ENCODE results near the gene EVC. TPM values are rescaled to one million over a fixed set of nuclear protein-coding genes. Genes with fewer than 3 reads are reported as not detected.
A peak's percentile ranks its signal among the peaks of the same experiment; 100 is the strongest.

EVC gene
- total and polyA plus RNA-seq, 2 donors from 2014 or later: 7.8 to 159 TPM

GRCh38 chr4:5814421-5814820 is 103.4 kb downstream of the EVC start:
- H3K9ac ChIP-seq (ENCODE audit: low read length in 3 of 3): no peak overlapping the region
- H3K4me3 ChIP-seq (ENCODE audit: low read length in 3 of 3): no peak overlapping the region
- no peaks in the 10 kb centered on the region for H3K9me3 ChIP-seq (ENCODE audit: control insufficient read depth in 2 of 3, insufficient read depth in 1 of 3, low read length in 3 of 3)
- no peak for TF ChIP-seq CTCF (IDR thresholded peaks at IDR 0.05; ENCODE audit: borderline replicate concordance, extremely low read depth, insufficient read depth)
- no peak overlapping the region for H3K27ac ChIP-seq (ENCODE audit: low read depth in 2 of 2, low read length in 2 of 2)
- intact Hi-C loops (cut with DNase I): no loop called here
- FAIRE-seq (no peak), DNase-seq (no peak)
- H3K27me3 ChIP-seq (ENCODE audit: control insufficient read depth, insufficient read depth, low read length): no peaks in the 10 kb centered on the region
- peaks cover 0 to 5% (median 0%) of the 10 kb centered on the region in 3 donors for H3K4me1 ChIP-seq (ENCODE audit: control insufficient read depth in 2 of 3, insufficient read depth in 2 of 3, low read depth in 1 of 3, low read length in 3 of 3)
- peaks cover 5 to 57% (median 31%) of the 10 kb centered on the region in 3 donors for H3K36me3 ChIP-seq (ENCODE audit: control insufficient read depth in 2 of 3, insufficient read depth in 3 of 3, low read length in 3 of 3)

GRCh38 chr4:5815641-5816040 is 104.6 kb downstream of the EVC start:
- FAIRE-seq (no peak), DNase-seq (peak in 2 of 5 donors; percentile 17 to 44)
- H3K36me3 ChIP-seq (ENCODE audit: control insufficient read depth in 2 of 3, insufficient read depth in 3 of 3, low read length in 3 of 3): peaks cover 6 to 56% (median 31%) of the 10 kb centered on the region in 3 donors
- no peaks in the 10 kb centered on the region for H3K9me3 ChIP-seq (ENCODE audit: control insufficient read depth in 2 of 3, insufficient read depth in 1 of 3, low read length in 3 of 3)
- H3K27me3 ChIP-seq (ENCODE audit: control insufficient read depth, insufficient read depth, low read length): no peaks in the 10 kb centered on the region
- H3K4me1 ChIP-seq (ENCODE audit: control insufficient read depth in 2 of 3, insufficient read depth in 2 of 3, low read depth in 1 of 3, low read length in 3 of 3): peaks cover 0 to 5% (median 0%) of the 10 kb centered on the region in 3 donors
- no peak overlapping the region for H3K9ac ChIP-seq (ENCODE audit: low read length in 3 of 3)
- no peak for TF ChIP-seq CTCF (IDR thresholded peaks at IDR 0.05; ENCODE audit: borderline replicate concordance, extremely low read depth, insufficient read depth)
- H3K27ac ChIP-seq (ENCODE audit: low read depth in 2 of 2, low read length in 2 of 2): no peak overlapping the region
- intact Hi-C loops (cut with DNase I): no loop called here
- H3K4me3 ChIP-seq (ENCODE audit: low read length in 3 of 3): no peak overlapping the region

DNA sequence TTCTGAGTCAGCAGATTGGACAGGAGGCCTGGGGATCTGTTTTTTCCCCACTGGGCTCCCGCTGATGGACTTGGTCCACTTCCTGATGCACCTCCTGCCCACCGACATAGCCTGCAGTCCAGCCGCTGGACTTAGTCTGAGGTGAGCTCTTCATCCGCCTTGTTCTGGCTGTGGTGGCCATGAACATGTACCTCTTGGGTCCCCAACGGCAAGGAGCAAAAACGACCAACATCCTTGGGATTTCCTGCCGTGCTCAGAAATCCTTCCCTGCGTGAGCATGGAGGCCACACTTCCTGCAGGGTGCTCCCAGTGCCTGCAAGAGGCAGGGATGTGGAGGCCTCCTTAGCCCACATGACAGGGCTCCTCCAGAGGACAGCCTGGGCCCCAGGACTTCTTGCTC is 105.1 kb downstream of the EVC start:
- intact Hi-C loops (cut with DNase I): no loop called here
- DNase-seq (no peak), FAIRE-seq (no peak)

More for the DNA sequence above, 105.1 kb downstream of the EVC start:
- no peak for TF ChIP-seq CTCF (IDR thresholded peaks at IDR 0.05; ENCODE audit: borderline replicate concordance, extremely low read depth, insufficient read depth)
- H3K27ac ChIP-seq (ENCODE audit: low read depth in 2 of 2, low read length in 2 of 2): no peak overlapping the region
- no peak overlapping the region for H3K4me3 ChIP-seq (ENCODE audit: low read length in 3 of 3)
- H3K27me3 ChIP-seq (ENCODE audit: control insufficient read depth, insufficient read depth, low read length): no peaks in the 10 kb centered on the region
- H3K9me3 ChIP-seq (ENCODE audit: control insufficient read depth in 2 of 3, insufficient read depth in 1 of 3, low read length in 3 of 3): no peaks in the 10 kb centered on the region
- H3K36me3 ChIP-seq (ENCODE audit: control insufficient read depth in 2 of 3, insufficient read depth in 3 of 3, low read length in 3 of 3): peaks cover 6 to 56% (median 31%) of the 10 kb centered on the region in 3 donors
- no peak overlapping the region for H3K9ac ChIP-seq (ENCODE audit: low read length in 3 of 3)
- peaks cover 0 to 5% (median 0%) of the 10 kb centered on the region in 3 donors for H3K4me1 ChIP-seq (ENCODE audit: control insufficient read depth in 2 of 3, insufficient read depth in 2 of 3, low read depth in 1 of 3, low read length in 3 of 3)
